GM18870 (cell line): ENCODE data around the gene ADNP.

ENCODE experiments used
- ATAC-seq: cut with Tn5 transposase; IDR thresholded peaks from one replicate; pipeline ENCODE4 v1.9.1; 2021; ENCODE audit warnings: moderate library complexity; ENCODE audit not compliant: unreplicated experiment

Gene ADNP

GRCh38 chr20:50852085-50852484 lies 79.2 kb downstream of the ADNP start:
- no peak for ATAC-seq

- no peak for ATAC-seq
These were observed 80.4 kb downstream of the ADNP start for GRCh38 chr20:50850721-50851286.

GRCh38 chr20:50848846-50849673 lies 82.2 kb downstream of the ADNP start:
- ATAC-seq: no peak

DNA sequence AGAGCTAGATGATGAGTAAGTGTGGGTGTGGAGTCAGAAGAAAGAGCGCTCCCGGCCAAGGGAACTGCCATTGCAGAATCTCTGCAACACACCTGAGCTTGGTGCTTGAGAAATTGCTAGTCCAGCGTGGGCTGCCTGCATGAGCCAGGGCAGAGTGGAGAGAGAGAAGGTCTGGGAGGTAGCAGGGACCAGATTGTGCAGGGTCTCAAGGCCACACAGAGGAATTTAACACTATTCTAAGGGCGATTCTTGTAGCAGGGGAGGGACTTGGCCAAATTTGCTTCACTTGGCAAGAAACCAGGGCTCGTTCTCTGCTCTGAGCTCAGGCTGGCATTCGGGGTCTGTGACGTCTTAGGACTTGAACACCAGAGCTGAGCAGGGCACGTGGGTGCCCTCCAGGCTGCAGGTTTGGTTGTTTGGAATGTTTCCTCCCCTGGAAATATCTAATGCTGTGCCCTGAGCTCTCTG lies 82.9 kb downstream of the ADNP start:
- ATAC-seq: no peak

GRCh38 chr20:50845566-50846215 lies 85.5 kb downstream of the ADNP start:
- no peak for ATAC-seq

GRCh38 chr20:50844430-50845100 lies 86.7 kb downstream of the ADNP start:
- peak; percentile 87 for ATAC-seq

DNA sequence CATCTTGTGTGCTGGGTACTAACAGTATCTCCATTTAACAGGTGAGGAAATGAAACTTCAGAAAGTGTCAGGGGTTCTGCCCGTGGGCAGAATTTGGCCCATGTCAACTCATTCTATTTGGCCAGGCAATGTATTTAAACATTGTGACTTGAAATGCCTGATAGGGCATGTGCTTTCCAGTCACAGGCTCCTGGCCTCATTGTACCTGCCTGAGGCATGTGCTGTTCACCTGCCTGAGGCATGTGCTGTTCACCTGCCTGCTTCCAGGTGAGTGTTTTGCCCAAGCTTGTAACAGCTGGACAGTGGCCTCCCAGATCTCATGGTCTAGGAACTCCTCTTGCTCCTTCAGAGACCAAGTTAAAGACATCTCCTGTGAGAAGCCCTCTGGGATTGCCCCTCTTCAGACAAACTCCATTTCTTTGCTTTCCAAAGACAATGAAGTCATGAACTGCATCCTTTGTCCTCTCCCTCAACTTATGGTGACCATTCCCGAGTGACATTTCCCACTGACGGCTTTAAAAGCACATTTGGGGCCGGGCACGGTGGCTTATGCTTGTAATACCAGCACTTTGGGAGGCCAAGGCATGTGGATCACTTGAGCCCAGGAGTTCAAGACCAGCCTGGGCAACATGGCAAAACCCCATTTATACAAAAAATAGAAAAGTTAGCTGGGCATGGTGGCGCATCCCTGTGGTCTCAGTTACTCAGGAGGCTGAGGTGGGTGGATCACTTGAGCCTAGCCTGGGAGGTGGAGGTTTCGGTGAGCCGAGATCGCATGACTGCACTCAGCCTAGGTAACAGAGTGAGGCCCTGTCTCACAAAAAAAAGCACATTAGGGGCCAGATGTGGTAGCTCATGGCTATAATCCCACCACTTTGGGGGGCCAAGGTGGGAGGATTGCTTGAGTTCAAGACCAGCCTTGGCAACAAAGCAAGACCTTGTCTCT lies 87.6 kb downstream of the ADNP start:
- ATAC-seq: no peak

GRCh38 chr20:50842821-50843220 lies 88.4 kb downstream of the ADNP start:
- ATAC-seq: no peak
